ENCODE results near the gene ZNF554.

DNA sequence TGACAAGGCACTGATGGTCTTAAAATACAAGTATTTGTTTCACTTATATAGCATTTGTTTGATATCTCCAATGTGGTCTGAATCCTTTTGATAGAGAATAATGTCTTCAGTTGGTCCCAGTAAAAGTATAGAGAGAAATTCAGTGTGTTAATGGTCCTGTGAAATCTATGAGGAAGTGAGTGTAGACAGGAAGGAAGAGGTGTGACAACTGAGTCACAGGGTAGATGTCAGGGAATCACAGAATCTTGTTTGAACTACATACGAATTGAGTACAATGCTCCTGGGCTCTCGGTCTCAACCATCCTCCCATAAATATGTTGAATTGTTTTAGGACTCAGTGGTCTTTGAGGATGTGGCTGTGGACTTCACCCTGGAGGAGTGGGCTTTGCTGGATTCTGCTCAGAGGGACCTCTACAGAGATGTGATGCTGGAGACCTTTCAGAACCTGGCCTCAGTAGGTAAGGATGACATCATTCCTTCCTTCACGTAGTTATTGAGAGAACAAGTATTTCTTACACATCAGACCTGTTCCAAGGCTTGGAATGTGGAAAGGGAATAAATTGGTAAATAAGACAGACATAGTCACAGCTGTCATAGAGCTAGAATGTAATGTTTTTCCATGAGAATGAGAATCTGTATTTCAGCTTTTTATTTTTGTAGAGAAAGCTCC is 30.7 kb downstream of the ZNF554 start:
- TF ChIP-seq NR3C1 (IDR thresholded peaks at IDR 0.05) (no peak), POLR2A (IDR thresholded peaks at IDR 0.05; ENCODE audit: low read length) (no peak), CEBPB (IDR thresholded peaks at IDR 0.05) (no peak), KDM1A (IDR thresholded peaks at IDR 0.05; ENCODE audit: low read depth) (no peak), RFX5 (IDR thresholded peaks at IDR 0.05) (no peak), BHLHE40 (IDR thresholded peaks at IDR 0.05; ENCODE audit: low read depth, low read length) (no peak), SREBF2 (IDR thresholded peaks at IDR 0.05) (no peak), JUN (IDR thresholded peaks at IDR 0.05) (no peak)
- TF ChIP-seq, protein P1, sequence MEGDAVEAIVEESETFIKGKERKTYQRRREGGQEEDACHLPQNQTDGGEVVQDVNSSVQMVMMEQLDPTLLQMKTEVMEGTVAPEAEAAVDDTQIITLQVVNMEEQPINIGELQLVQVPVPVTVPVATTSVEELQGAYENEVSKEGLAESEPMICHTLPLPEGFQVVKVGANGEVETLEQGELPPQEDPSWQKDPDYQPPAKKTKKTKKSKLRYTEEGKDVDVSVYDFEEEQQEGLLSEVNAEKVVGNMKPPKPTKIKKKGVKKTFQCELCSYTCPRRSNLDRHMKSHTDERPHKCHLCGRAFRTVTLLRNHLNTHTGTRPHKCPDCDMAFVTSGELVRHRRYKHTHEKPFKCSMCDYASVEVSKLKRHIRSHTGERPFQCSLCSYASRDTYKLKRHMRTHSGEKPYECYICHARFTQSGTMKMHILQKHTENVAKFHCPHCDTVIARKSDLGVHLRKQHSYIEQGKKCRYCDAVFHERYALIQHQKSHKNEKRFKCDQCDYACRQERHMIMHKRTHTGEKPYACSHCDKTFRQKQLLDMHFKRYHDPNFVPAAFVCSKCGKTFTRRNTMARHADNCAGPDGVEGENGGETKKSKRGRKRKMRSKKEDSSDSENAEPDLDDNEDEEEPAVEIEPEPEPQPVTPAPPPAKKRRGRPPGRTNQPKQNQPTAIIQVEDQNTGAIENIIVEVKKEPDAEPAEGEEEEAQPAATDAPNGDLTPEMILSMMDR (IDR thresholded peaks at IDR 0.05) = no peak
- TF ChIP-seq, protein P2, sequence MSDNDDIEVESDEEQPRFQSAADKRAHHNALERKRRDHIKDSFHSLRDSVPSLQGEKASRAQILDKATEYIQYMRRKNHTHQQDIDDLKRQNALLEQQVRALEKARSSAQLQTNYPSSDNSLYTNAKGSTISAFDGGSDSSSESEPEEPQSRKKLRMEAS (IDR thresholded peaks at IDR 0.05) = no peak
- TF ChIP-seq, protein P3, sequence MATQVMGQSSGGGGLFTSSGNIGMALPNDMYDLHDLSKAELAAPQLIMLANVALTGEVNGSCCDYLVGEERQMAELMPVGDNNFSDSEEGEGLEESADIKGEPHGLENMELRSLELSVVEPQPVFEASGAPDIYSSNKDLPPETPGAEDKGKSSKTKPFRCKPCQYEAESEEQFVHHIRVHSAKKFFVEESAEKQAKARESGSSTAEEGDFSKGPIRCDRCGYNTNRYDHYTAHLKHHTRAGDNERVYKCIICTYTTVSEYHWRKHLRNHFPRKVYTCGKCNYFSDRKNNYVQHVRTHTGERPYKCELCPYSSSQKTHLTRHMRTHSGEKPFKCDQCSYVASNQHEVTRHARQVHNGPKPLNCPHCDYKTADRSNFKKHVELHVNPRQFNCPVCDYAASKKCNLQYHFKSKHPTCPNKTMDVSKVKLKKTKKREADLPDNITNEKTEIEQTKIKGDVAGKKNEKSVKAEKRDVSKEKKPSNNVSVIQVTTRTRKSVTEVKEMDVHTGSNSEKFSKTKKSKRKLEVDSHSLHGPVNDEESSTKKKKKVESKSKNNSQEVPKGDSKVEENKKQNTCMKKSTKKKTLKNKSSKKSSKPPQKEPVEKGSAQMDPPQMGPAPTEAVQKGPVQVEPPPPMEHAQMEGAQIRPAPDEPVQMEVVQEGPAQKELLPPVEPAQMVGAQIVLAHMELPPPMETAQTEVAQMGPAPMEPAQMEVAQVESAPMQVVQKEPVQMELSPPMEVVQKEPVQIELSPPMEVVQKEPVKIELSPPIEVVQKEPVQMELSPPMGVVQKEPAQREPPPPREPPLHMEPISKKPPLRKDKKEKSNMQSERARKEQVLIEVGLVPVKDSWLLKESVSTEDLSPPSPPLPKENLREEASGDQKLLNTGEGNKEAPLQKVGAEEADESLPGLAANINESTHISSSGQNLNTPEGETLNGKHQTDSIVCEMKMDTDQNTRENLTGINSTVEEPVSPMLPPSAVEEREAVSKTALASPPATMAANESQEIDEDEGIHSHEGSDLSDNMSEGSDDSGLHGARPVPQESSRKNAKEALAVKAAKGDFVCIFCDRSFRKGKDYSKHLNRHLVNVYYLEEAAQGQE (IDR thresholded peaks at IDR 0.05) = no peak
